ENCODE data around the gene HOTAIR. TPM values are rescaled to one million over a fixed set of nuclear protein-coding genes. Genes with fewer than 3 reads are reported as not detected.
A peak's percentile ranks its signal among the peaks of the same experiment; 100 is the strongest.

HOTAIR gene
- total RNA-seq, 1 experiment from 2014 or later, result 7.9 TPM

DNA sequence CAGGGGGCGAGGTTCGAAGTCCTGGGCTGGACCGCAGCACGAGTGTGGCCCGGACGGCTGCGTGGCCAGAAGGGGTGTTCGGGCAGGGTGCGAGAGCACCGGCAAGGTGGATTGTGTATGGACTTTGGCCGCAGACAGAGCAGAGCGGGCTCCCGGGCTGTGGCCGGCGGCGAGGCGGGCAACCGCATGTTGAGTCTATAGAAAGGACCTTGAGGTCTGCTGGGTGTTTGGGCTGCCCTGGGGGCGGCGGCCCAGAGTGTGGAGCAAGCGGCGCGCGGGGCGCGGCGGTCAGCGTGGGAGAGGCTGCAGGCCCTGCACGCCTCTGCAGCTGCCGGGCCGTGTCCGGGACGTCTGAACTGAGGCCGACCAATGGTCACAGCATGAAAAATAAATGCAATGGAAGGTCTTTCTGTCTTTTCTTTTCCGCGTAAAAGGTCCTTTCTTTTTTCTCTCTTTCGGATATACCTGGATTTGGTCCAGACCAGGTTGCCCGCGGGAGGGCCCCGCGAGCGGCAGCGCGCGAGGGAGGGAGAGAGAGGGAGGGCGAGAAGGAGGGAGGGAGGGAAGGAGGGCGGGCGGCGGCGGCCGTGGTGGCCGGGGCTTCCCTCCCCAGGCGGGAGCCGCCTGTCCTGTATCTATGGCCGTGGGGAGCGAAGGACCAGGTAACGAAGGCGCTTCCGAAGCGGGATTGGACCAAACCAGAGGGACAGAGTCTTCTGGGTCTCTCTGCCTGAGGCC is 19.7 kb upstream of the HOTAIR start:
- Histone ChIP-seq H4K20me1 (ENCODE audit: insufficient read depth) (no peaks in the 10 kb centered on the region), H3K4me2 (peak overlapping the region; percentile 79), H2AFZ (peak overlapping the region; percentile 98), H3K36me3 (ENCODE audit: low read depth) (no peaks in the 10 kb centered on the region), H3K4me1 (replicated peaks; ENCODE audit: insufficient read depth) (peaks cover 23% of the 10 kb centered on the region; the same call in 1 of the 2 replicates), H3K79me2 (ENCODE audit: low read depth) (peaks cover 12% of the 10 kb centered on the region; the same call in 1 of the 2 replicates), H3K9me3 (ENCODE audit: insufficient read depth, low read depth) (no peaks in the 10 kb centered on the region), H3K4me3 (peak overlapping the region; percentile 86), H3F3A (ENCODE audit: insufficient read depth, low read depth) (peaks cover 14% of the 10 kb centered on the region; the same call in 1 of the 2 replicates), H3K9me2 (ENCODE audit: insufficient read depth) (no peaks in the 10 kb centered on the region), H3K27me3 (ENCODE audit: insufficient read depth, low read depth) (no peaks in the 10 kb centered on the region), H3K27ac (peak overlapping the region; percentile 89)
- TF ChIP-seq, protein P1, sequence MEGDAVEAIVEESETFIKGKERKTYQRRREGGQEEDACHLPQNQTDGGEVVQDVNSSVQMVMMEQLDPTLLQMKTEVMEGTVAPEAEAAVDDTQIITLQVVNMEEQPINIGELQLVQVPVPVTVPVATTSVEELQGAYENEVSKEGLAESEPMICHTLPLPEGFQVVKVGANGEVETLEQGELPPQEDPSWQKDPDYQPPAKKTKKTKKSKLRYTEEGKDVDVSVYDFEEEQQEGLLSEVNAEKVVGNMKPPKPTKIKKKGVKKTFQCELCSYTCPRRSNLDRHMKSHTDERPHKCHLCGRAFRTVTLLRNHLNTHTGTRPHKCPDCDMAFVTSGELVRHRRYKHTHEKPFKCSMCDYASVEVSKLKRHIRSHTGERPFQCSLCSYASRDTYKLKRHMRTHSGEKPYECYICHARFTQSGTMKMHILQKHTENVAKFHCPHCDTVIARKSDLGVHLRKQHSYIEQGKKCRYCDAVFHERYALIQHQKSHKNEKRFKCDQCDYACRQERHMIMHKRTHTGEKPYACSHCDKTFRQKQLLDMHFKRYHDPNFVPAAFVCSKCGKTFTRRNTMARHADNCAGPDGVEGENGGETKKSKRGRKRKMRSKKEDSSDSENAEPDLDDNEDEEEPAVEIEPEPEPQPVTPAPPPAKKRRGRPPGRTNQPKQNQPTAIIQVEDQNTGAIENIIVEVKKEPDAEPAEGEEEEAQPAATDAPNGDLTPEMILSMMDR (conservative IDR thresholded peaks at IDR 0.05), result no peak
- TF ChIP-seq EZH2 (IDR thresholded peaks at IDR 0.05; ENCODE audit: low read depth), result no peak
- ChIA-PET POLR2A (ENCODE audit: unreplicated experiment) (interaction anchor here (0.7 kb wide), 1 partner anchor 210 kb away, joined by 6 read pairs; no protein-coding TSS in a partner anchor), CTCF (interaction anchor here (0.6 to 0.8 kb wide), 4 partner anchors 21 to 212 kb away, joined by 3 to 20 read pairs (median 5); no protein-coding TSS in a partner anchor)
- BruUV-seq (replicated peaks), result no TSS peak
- intact Hi-C loops (cut with micrococcal nuclease; ENCODE audit: unreplicated experiment), result no loop called here
- DNase-seq, result peak in 1 of 2 experiments; percentile 34

GRCh38 chr12:53994009-53994263 is 19.2 kb upstream of the HOTAIR start:
- no TSS peak for BruUV-seq (replicated peaks)
- peaks cover 12% of the 10 kb centered on the region; the same call in 1 of the 2 replicates for H3K79me2 ChIP-seq (ENCODE audit: low read depth)
- H3K36me3 ChIP-seq (ENCODE audit: low read depth), result no peaks in the 10 kb centered on the region
- H3F3A ChIP-seq (ENCODE audit: insufficient read depth, low read depth), result peaks cover 14% of the 10 kb centered on the region; the same call in 1 of the 2 replicates
- intact Hi-C loops (cut with micrococcal nuclease; ENCODE audit: unreplicated experiment), result no loop called here
- TF ChIP-seq, protein P1 (conservative IDR thresholded peaks at IDR 0.05), result no peak
- TF ChIP-seq EZH2 (IDR thresholded peaks at IDR 0.05; ENCODE audit: low read depth), result no peak
- no peak overlapping the region for H2AFZ ChIP-seq
- no peaks in the 10 kb centered on the region for H4K20me1 ChIP-seq (ENCODE audit: insufficient read depth)
- peaks cover 28% of the 10 kb centered on the region for H3K4me1 ChIP-seq (replicated peaks; ENCODE audit: insufficient read depth)
- H3K27ac ChIP-seq, result 0 out of 2 replicates have a peak overlapping the region, but pooled peaks have one; percentile 89
- H3K9me3 ChIP-seq (ENCODE audit: insufficient read depth, low read depth), result no peaks in the 10 kb centered on the region
- no peak for DNase-seq
- ChIA-PET CTCF (no interaction called here), POLR2A (ENCODE audit: unreplicated experiment) (no interaction called here)
- no peaks in the 10 kb centered on the region for H3K9me2 ChIP-seq (ENCODE audit: insufficient read depth)
- H3K4me2 ChIP-seq, result peak overlapping the region; percentile 79; the same call in 1 of the 2 replicates
- no peaks in the 10 kb centered on the region for H3K27me3 ChIP-seq (ENCODE audit: insufficient read depth, low read depth)
- H3K4me3 ChIP-seq, result no peak overlapping the region; the same call in 1 of the 2 replicates

- H3K27me3 ChIP-seq (ENCODE audit: insufficient read depth, low read depth), result no peaks in the 10 kb centered on the region
- H3K4me1 ChIP-seq (replicated peaks; ENCODE audit: insufficient read depth), result peaks cover 34% of the 10 kb centered on the region
- ChIA-PET CTCF (no interaction called here), POLR2A (ENCODE audit: unreplicated experiment) (no interaction called here)
- H3K36me3 ChIP-seq (ENCODE audit: low read depth), result no peaks in the 10 kb centered on the region
- H3K4me2 ChIP-seq, result peak overlapping the region; percentile 79; the same call in 1 of the 2 replicates
- H3K27ac ChIP-seq, result no peak overlapping the region
- TF ChIP-seq, protein P1 (conservative IDR thresholded peaks at IDR 0.05), result no peak
- TF ChIP-seq EZH2 (IDR thresholded peaks at IDR 0.05; ENCODE audit: low read depth), result no peak
- no peaks in the 10 kb centered on the region for H3K9me3 ChIP-seq (ENCODE audit: insufficient read depth, low read depth)
- BruUV-seq (replicated peaks), result no TSS peak
- no peak overlapping the region for H3K4me3 ChIP-seq
- H3K79me2 ChIP-seq (ENCODE audit: low read depth), result peaks cover 12% of the 10 kb centered on the region; the same call in 1 of the 2 replicates
- H2AFZ ChIP-seq, result no peak overlapping the region
- no peak for DNase-seq
- H3F3A ChIP-seq (ENCODE audit: insufficient read depth, low read depth), result peaks cover 14% of the 10 kb centered on the region; the same call in 1 of the 2 replicates
- H3K9me2 ChIP-seq (ENCODE audit: insufficient read depth), result no peaks in the 10 kb centered on the region
- intact Hi-C loops (cut with micrococcal nuclease; ENCODE audit: unreplicated experiment), result no loop called here
- no peaks in the 10 kb centered on the region for H4K20me1 ChIP-seq (ENCODE audit: insufficient read depth)
Measured at GRCh38 chr12:53993162-53994008, 18.6 kb upstream of the HOTAIR start.

All from PC-9 (cell line).